GM12892 (cell line): ENCODE measurements around the gene TNS3.

Source experiments
- POLR2A ChIP-seq: IDR thresholded peaks from 2 replicates; pipeline ENCODE4 v1.6.1; 2011; ENCODE audit warnings: low read depth, low read length, control low read depth
- POLR2AphosphoS5 ChIP-seq: IDR thresholded peaks from 2 replicates; pipeline ENCODE4 v1.6.1; 2011; ENCODE audit warnings: low read depth, low read length, control low read depth

GRCh38 chr7:47605816-47606575 lies 24.1 kb upstream of the TNS3 start:
- TF ChIP-seq POLR2A (no peak), POLR2AphosphoS5 (no peak)
